H54 (cell line): ENCODE measurements around the gene FGF19.

ENCODE experiments used
- DNase-seq: peaks from one replicate; pipeline ENCODE4 v3.0.0; 2011; ENCODE audit warnings: low spot score, mixed read lengths; ENCODE audit not compliant: insufficient read length
- FAIRE-seq: peaks from 3 replicates; lab custom pipeline; 2011; peaks lifted over from hg19 to GRCh38; lab: Jason Lieb, UNC
- POLR2A ChIP-seq: IDR thresholded peaks from 2 replicates; pipeline ENCODE4 v1.6.1; 2011; ENCODE audit warnings: low read depth, mild to moderate bottlenecking, low read length

Gene FGF19

GRCh38 chr11:69666261-69666660 is 37.6 kb downstream of the FGF19 start:
- TF ChIP-seq POLR2A = no peak
- FAIRE-seq (no peak), DNase-seq (no peak)

- no peak for TF ChIP-seq POLR2A
- FAIRE-seq = no peak
- DNase-seq = no peak
Measured at GRCh38 chr11:69665669-69666068, 38.2 kb downstream of the FGF19 start.

- FAIRE-seq (no peak), DNase-seq (no peak)
- no peak for TF ChIP-seq POLR2A
Measured at GRCh38 chr11:69664901-69665300, 38.9 kb downstream of the FGF19 start.

- no peak for FAIRE-seq
- TF ChIP-seq POLR2A = no peak
- DNase-seq = no peak
Measured at GRCh38 chr11:69664103-69664775, 39.6 kb downstream of the FGF19 start.

GRCh38 chr11:69663326-69663725 is 40.5 kb downstream of the FGF19 start:
- FAIRE-seq (no peak), DNase-seq (no peak)
- TF ChIP-seq POLR2A = no peak

GRCh38 chr11:69662806-69663205 is 41.0 kb downstream of the FGF19 start:
- no peak for TF ChIP-seq POLR2A
- DNase-seq (no peak), FAIRE-seq (no peak)

GRCh38 chr11:69662021-69662698 is 41.7 kb downstream of the FGF19 start:
- DNase-seq (no peak), FAIRE-seq (no peak)
- no peak for TF ChIP-seq POLR2A

GRCh38 chr11:69661413-69661715 is 42.5 kb downstream of the FGF19 start:
- no peak for TF ChIP-seq POLR2A
- FAIRE-seq (no peak), DNase-seq (no peak)

GRCh38 chr11:69660001-69660500 is 43.8 kb downstream of the FGF19 start:
- FAIRE-seq = no peak
- no peak for DNase-seq
- no peak for TF ChIP-seq POLR2A

- DNase-seq = no peak
- no peak for TF ChIP-seq POLR2A
- FAIRE-seq = no peak
Measured at GRCh38 chr11:69659591-69659990, 44.2 kb downstream of the FGF19 start.

GRCh38 chr11:69658626-69659450 is 45.0 kb downstream of the FGF19 start:
- DNase-seq = no peak
- FAIRE-seq = no peak
- TF ChIP-seq POLR2A = no peak

- DNase-seq = no peak
- no peak for FAIRE-seq
- TF ChIP-seq POLR2A = no peak
Measured at GRCh38 chr11:69657911-69658625, 45.8 kb downstream of the FGF19 start.

- no peak for TF ChIP-seq POLR2A
- DNase-seq (no peak), FAIRE-seq (no peak)
Measured at GRCh38 chr11:69657456-69657910, 46.3 kb downstream of the FGF19 start.
